GM12874 (cell line): ENCODE measurements around the gene MTUS2.
A peak's percentile ranks its signal among the peaks of the same experiment; 100 is the strongest.

ENCODE experiments used
- TF ChIP-seq, protein P1 (sequence below): IDR thresholded peaks from 2 replicates; pipeline ENCODE4 v1.5.1; 2011; ENCODE audit warnings: low read depth, mild to moderate bottlenecking, control low read depth, low read length, moderate library complexity; ENCODE audit not compliant: insufficient read depth

The MTUS2 gene

GRCh38 chr13:29504691-29505090, 684.6 kb downstream of the MTUS2 start:
- TF ChIP-seq, protein P1, sequence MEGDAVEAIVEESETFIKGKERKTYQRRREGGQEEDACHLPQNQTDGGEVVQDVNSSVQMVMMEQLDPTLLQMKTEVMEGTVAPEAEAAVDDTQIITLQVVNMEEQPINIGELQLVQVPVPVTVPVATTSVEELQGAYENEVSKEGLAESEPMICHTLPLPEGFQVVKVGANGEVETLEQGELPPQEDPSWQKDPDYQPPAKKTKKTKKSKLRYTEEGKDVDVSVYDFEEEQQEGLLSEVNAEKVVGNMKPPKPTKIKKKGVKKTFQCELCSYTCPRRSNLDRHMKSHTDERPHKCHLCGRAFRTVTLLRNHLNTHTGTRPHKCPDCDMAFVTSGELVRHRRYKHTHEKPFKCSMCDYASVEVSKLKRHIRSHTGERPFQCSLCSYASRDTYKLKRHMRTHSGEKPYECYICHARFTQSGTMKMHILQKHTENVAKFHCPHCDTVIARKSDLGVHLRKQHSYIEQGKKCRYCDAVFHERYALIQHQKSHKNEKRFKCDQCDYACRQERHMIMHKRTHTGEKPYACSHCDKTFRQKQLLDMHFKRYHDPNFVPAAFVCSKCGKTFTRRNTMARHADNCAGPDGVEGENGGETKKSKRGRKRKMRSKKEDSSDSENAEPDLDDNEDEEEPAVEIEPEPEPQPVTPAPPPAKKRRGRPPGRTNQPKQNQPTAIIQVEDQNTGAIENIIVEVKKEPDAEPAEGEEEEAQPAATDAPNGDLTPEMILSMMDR, result no peak

GRCh38 chr13:29505511-29505910, 685.4 kb downstream of the MTUS2 start:
- TF ChIP-seq, protein P1, result no peak

DNA sequence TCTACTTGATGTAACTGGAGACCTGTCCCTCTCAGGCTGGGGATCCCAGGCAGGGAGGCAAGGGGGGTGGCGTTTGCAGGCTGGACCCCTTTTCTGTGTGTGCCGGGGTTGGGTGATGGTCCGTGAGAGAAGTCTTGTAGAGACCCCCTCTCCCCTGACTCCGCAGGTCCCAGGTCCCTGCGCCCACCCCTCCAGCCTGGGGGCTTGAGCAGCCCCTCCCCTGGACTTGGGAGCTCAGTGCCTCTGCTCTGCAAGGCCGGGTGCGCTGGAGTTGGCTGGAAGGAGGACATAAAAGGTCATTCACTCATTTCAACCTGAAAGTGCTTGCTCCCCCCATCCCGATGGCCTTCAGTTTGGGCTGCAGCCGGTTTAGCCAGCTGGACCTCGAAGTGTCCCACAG, 685.8 kb downstream of the MTUS2 start:
- TF ChIP-seq, protein P1, result no peak

GRCh38 chr13:29507356-29507755, 687.2 kb downstream of the MTUS2 start:
- TF ChIP-seq, protein P1, result no peak

DNA sequence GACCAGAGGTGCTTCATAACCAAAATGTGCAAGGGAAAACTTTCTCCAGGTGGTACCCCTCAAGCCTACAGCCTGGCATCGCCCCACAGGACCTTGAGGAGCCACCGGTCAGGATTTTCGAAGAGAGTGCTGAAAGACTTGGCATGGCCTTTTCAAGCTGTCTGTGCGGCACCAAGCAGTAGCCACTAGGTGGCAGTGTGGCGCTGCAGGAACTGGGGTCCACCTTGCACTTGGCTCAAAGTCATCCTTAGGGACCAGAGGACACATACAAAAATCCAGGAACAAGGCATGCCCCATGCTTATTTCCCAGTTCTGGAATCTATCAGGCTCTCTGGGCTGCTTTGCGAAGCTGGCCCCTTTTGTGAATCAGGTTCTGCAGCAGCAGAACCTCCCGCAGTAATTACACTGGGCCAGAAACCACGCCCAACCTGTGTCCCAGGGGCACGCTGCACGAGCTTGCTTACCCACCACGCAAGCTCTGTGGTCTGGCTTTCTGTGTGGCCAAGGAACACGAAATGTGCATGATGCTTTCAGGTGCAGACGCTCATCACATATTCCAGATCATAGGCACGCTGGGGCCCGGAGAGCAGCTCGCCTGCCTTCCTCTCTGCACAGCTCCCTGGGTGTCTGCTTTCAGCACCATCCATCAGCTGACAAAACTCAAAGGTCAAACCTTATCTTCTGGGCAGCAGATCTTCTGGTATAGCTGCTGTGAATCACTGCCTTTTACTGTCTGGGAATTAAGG, 688.2 kb downstream of the MTUS2 start:
- TF ChIP-seq, protein P1, result peak; percentile 97

GRCh38 chr13:29508876-29509252, 688.7 kb downstream of the MTUS2 start:
- TF ChIP-seq, protein P1, result no peak

- TF ChIP-seq, protein P1, result no peak
These were observed 690.0 kb downstream of the MTUS2 start for GRCh38 chr13:29509999-29510589.
